Chondrocyte (in vitro differentiated cells): ENCODE data around the gene PCDHGA6. TPM values are rescaled to one million over a fixed set of nuclear protein-coding genes. Genes with fewer than 3 reads are reported as not detected.
A peak's percentile ranks its signal among the peaks of the same experiment; 100 is the strongest.
"Not testable (repeated sequence)": the region's sequence is repeated elsewhere in the genome, so short reads cannot be mapped to it uniquely, and the experiment has no call there.

Source experiments
- DNase-seq: peaks from one replicate; pipeline ENCODE4 v3.0.0; 2021; ENCODE audit warnings: mixed read lengths, low spot score
- H3K27ac Mint-ChIP-seq: one replicate; pipeline ENCODE4 v1.8.0; 2021; ENCODE audit warnings: mild to moderate bottlenecking, moderate library complexity, mixed read lengths; ENCODE audit not compliant: unreplicated experiment
- H3K27me3 Mint-ChIP-seq: 2 replicates; pipeline ENCODE4 v1.8.0; 2021; ENCODE audit warnings: low read depth, mixed read lengths
- H3K36me3 Mint-ChIP-seq: 2 replicates; pipeline ENCODE4 v1.8.0; 2021; ENCODE audit warnings: low read depth, mixed read lengths
- H3K4me1 Mint-ChIP-seq: 2 replicates; pipeline ENCODE4 v1.8.0; 2021; ENCODE audit warnings: low read depth, mild to moderate bottlenecking, mixed read lengths
- H3K4me3 Mint-ChIP-seq: one replicate; pipeline ENCODE4 v1.8.0; 2021; ENCODE audit warnings: mild to moderate bottlenecking, moderate library complexity, mixed read lengths; ENCODE audit not compliant: unreplicated experiment
- H3K9me3 Mint-ChIP-seq: 2 replicates; pipeline ENCODE4 v1.8.0; 2021; ENCODE audit warnings: low read depth, mixed read lengths
- CTCF ChIP-seq: fragments of 200-600 bp; sonication (generic); IDR thresholded peaks from 2 replicates; pipeline ENCODE4 v1.5.0; 2021; ENCODE audit warnings: antibody characterized with exemption, mild to moderate bottlenecking, moderate library complexity
- total RNA-seq: library from RNA; stranded (reverse); gene quantifications from 3 replicates; pipeline ENCODE4 v1.2.1, GENCODE V29; 2021

The PCDHGA6 gene
- total RNA-seq, 1 donor from 2014 or later, result 0.45 TPM

GRCh38 chr5:141338538-141339306 lies 35.0 kb upstream of the PCDHGA6 start, which contains the start of gene PCDHGA2:
PCDHGA2 (plus strand) TSS chr5:141338760.
- TF ChIP-seq CTCF, result peak; percentile 25
- peaks cover 2% of the 10 kb centered on the region for H3K36me3 Mint-ChIP-seq
- H3K27me3 Mint-ChIP-seq, result no peaks in the 10 kb centered on the region
- H3K9me3 Mint-ChIP-seq, result peaks cover 58% of the 10 kb centered on the region
- no peak within 1 kb of the TSS for H3K27ac Mint-ChIP-seq
- H3K4me1 Mint-ChIP-seq, result no peaks in the 10 kb centered on the region
- DNase-seq, result no peak
- no peak within 1 kb of the TSS for H3K4me3 Mint-ChIP-seq

GRCh38 chr5:141340781-141341354 lies 32.8 kb upstream of the PCDHGA6 start:
- not testable (repeated sequence) for H3K27ac Mint-ChIP-seq, H3K27me3 Mint-ChIP-seq, H3K4me1 Mint-ChIP-seq, H3K36me3 Mint-ChIP-seq, DNase-seq, H3K4me3 Mint-ChIP-seq
- peaks cover 61% of the 10 kb centered on the region for H3K9me3 Mint-ChIP-seq

GRCh38 chr5:141342773-141343172 lies 30.9 kb upstream of the PCDHGA6 start:
- H3K4me1 Mint-ChIP-seq, result no peaks in the 10 kb centered on the region
- H3K9me3 Mint-ChIP-seq, result peaks cover 55% of the 10 kb centered on the region
- no peak for TF ChIP-seq CTCF
- H3K27me3 Mint-ChIP-seq, result no peaks in the 10 kb centered on the region
- no peak overlapping the region for H3K27ac Mint-ChIP-seq
- peaks cover 2% of the 10 kb centered on the region for H3K36me3 Mint-ChIP-seq
- no peak for DNase-seq
- no peak overlapping the region for H3K4me3 Mint-ChIP-seq

- peaks cover 2% of the 10 kb centered on the region for H3K36me3 Mint-ChIP-seq
- no peak within 1 kb of the TSS for H3K27ac Mint-ChIP-seq
- no peaks in the 10 kb centered on the region for H3K27me3 Mint-ChIP-seq
- DNase-seq, result no peak
- no peak within 1 kb of the TSS for H3K4me3 Mint-ChIP-seq
- peaks cover 52% of the 10 kb centered on the region for H3K9me3 Mint-ChIP-seq
- H3K4me1 Mint-ChIP-seq, result no peaks in the 10 kb centered on the region
- no peak for TF ChIP-seq CTCF
Observed at GRCh38 chr5:141343242-141343952, 30.3 kb upstream of the PCDHGA6 start, which contains the start of gene PCDHGA3. PCDHGA3 (plus strand) TSS chr5:141343829; CDS start chr5:141344034, 205 bp downstream.

GRCh38 chr5:141343953-141344463 lies 29.7 kb upstream of the PCDHGA6 start:
- peaks cover 2% of the 10 kb centered on the region for H3K36me3 Mint-ChIP-seq
- H3K9me3 Mint-ChIP-seq, result peaks cover 49% of the 10 kb centered on the region
- H3K27ac Mint-ChIP-seq, result no peak overlapping the region
- H3K4me3 Mint-ChIP-seq, result no peak overlapping the region
- DNase-seq, result no peak
- H3K27me3 Mint-ChIP-seq, result no peaks in the 10 kb centered on the region
- no peak for TF ChIP-seq CTCF
- H3K4me1 Mint-ChIP-seq, result no peaks in the 10 kb centered on the region
